ENCODE data around the gene FGD1. TPM values are rescaled to one million over a fixed set of nuclear protein-coding genes. Genes with fewer than 3 reads are reported as not detected.

The FGD1 gene
- total RNA-seq, 6 donors from 2014 or later: 1.0 to 4.1 (median 1.7) TPM

- Histone ChIP-seq H3K27me3 (no peaks in the 10 kb centered on the region), H3K36me3 (no peaks in the 10 kb centered on the region), H3K4me3 (no peak overlapping the region), H3K4me1 (no peaks in the 10 kb centered on the region), H3K27ac (no peak overlapping the region), H3K9me3 (no peaks in the 10 kb centered on the region)
- ATAC-seq (ENCODE audit: low FRiP score in 2 of 2) (no peak), DNase-seq (no peak)
- TF ChIP-seq CTCF (IDR thresholded peaks at IDR 0.05) (no peak), POLR2AphosphoS5 (IDR thresholded peaks at IDR 0.05) (no peak), POLR2A (IDR thresholded peaks at IDR 0.05) (no peak), EP300 (IDR thresholded peaks at IDR 0.05) (no peak)
These were observed 65.5 kb downstream of the FGD1 start for GRCh38 chrX:54430519-54430918.

- whole genome bisulfite sequencing, 2 donors: 51 to 62% methylated on average over 2 of the region's 2 CpGs
- no peaks in the 10 kb centered on the region for H3K36me3 ChIP-seq
- no peaks in the 10 kb centered on the region for H3K9me3 ChIP-seq
- ATAC-seq (ENCODE audit: low FRiP score in 2 of 2) (no peak), DNase-seq (no peak)
- H3K4me3 ChIP-seq: no peak overlapping the region
- H3K27me3 ChIP-seq: no peaks in the 10 kb centered on the region
- H3K27ac ChIP-seq: no peak overlapping the region
- TF ChIP-seq EP300 (IDR thresholded peaks at IDR 0.05): no peak
- TF ChIP-seq POLR2AphosphoS5 (IDR thresholded peaks at IDR 0.05): no peak
- no peak for TF ChIP-seq POLR2A (IDR thresholded peaks at IDR 0.05)
- TF ChIP-seq CTCF (IDR thresholded peaks at IDR 0.05): no peak
- no peaks in the 10 kb centered on the region for H3K4me1 ChIP-seq
These were observed 68.1 kb downstream of the FGD1 start for GRCh38 chrX:54427837-54428424.

GRCh38 chrX:54423161-54423888 is 72.7 kb downstream of the FGD1 start:
- WGBS, 2 donors: 45 to 58% methylated on average over 2 to 14 of the region's 14 CpGs
- no peaks in the 10 kb centered on the region for H3K36me3 ChIP-seq
- no peak for TF ChIP-seq EP300 (IDR thresholded peaks at IDR 0.05)
- TF ChIP-seq CTCF (IDR thresholded peaks at IDR 0.05): no peak
- no peak for TF ChIP-seq POLR2AphosphoS5 (IDR thresholded peaks at IDR 0.05)

GRCh38 chrX:54422168-54422567 is 73.9 kb downstream of the FGD1 start:
- no peaks in the 10 kb centered on the region for H3K27me3 ChIP-seq
- H3K9me3 ChIP-seq: no peaks in the 10 kb centered on the region
- no peak for TF ChIP-seq POLR2AphosphoS5 (IDR thresholded peaks at IDR 0.05)
- TF ChIP-seq POLR2A (IDR thresholded peaks at IDR 0.05): no peak
- TF ChIP-seq EP300 (IDR thresholded peaks at IDR 0.05): no peak
- TF ChIP-seq CTCF (IDR thresholded peaks at IDR 0.05): no peak
- DNase-seq: no peak
- no peak overlapping the region for H3K27ac ChIP-seq
- no peaks in the 10 kb centered on the region for H3K36me3 ChIP-seq
- no peak for ATAC-seq (ENCODE audit: low FRiP score in 2 of 2)
- H3K4me1 ChIP-seq: no peaks in the 10 kb centered on the region
- WGBS, 2 donors: 68 to 83% methylated on average over 3 of the region's 3 CpGs
- no peak overlapping the region for H3K4me3 ChIP-seq

More at GRCh38 chrX:54423161-54423888, 72.7 kb downstream of the FGD1 start:
- Histone ChIP-seq H3K27me3 (no peaks in the 10 kb centered on the region), H3K9me3 (no peaks in the 10 kb centered on the region), H3K27ac (no peak overlapping the region), H3K4me3 (no peak overlapping the region), H3K4me1 (no peaks in the 10 kb centered on the region)
- no peak for ATAC-seq (ENCODE audit: low FRiP score in 2 of 2)
- DNase-seq: no peak
